Activated CD4-positive, alpha-beta T cell treated with anti-CD3 and anti-CD28 coated beads for 1 hour (primary cell): Measurements from ENCODE around the gene ALDH3B1.

Source experiments
- DNase-seq: peaks from one replicate; pipeline ENCODE4 v3.0.0-alpha.2; 2020

The ALDH3B1 gene

DNA sequence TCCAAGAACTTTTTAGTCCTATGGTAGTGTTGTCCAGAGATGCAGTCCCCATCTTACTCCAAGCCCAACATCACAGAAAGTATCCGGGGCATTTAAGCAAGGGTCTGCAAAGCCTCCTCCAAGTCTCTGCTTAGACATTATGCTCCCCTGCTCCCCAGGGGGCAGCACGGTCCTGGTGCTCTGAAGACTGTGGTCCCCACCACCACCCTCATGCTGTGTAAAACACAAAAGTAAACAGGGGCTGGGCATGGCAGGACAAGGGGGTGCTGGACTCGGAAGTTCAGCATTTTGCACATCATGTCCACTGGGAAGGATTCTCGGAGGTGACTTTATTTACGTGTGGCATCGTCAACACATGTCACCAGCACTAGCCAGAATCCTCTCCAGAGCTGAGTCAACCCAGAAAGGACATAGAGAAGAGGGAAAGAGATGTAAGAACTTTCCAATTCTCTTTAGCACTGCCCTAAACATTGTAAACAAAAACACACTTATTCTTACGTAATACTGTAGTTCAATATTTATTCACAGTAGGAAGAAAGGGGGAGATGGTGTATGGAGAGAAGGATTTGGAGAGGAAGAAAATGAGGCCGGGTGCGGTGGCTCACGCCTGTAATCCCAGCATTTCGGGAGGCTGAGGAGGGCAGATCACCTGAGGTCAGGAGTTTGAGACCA lies 66.4 kb downstream of the ALDH3B1 start:
- DNase-seq, result no peak

DNA sequence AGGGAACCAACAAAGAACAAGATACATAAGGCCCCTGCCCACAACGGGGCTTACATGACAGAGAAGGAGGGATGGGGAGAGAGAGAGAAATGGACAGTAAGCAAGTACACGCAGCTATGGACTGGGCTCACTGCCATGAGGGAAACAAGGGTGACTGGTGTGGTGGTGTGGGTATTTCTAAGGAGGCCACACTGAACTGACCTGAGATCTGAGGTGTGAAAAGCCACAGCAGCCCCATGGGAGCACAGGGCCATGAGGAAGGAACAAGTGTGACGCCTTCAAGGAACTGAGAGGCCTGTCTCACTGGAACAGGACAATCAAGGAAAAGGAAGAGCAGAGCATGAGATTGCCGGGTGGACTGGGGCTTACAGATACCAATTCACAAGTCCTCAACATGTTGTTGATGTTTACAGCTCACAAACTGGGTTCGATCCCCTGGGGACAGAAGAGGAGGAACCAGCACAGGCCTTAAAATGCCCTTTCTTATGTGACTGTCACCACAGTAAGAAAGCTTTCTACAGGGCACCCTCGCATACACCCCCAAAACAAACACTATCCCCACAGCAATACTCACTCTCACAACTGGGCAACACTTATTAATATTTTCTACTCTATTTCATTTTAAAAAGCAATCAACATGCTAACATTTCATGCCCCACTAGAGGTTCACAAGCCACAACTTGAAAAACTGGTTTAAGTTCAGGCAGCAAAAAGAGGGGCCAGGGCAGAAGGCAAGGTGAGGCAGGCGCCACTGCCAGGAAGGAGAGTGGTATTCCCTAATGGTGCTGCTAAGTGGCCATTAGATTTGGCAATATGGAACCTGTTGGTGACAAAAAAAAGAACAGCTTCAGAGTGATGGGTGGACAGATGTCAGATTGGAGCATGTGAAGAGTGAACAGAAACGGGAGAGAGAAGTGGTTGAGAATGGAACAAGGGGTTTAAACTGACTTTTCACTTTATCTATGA lies 67.8 kb downstream of the ALDH3B1 start:
- no peak for DNase-seq
